Left kidney (tissue), 8 donors: ENCODE data around the gene FBXW10B. TPM values are rescaled to one million over a fixed set of nuclear protein-coding genes. Genes with fewer than 3 reads are reported as not detected.
"Not testable (repeated sequence)": the region's sequence is repeated elsewhere in the genome, so short reads cannot be mapped to it uniquely, and the experiment has no call there.

ENCODE experiments used
- DNase-seq: peaks from one replicate; pipeline ENCODE4 v3.0.0-alpha.2; 2013
- long read RNA-seq, 8 donors: transcript quantifications; one replicate each; lab custom pipeline, GENCODE V29; 2026
- polyA plus RNA-seq: library from polyadenylated mRNA; unstranded; fragments of 120-200 nt; gene quantifications from one replicate; pipeline ENCODE4 v1.2.1, GENCODE V29; 2013; ENCODE audit not compliant: insufficient read length

Gene FBXW10B, protein sequence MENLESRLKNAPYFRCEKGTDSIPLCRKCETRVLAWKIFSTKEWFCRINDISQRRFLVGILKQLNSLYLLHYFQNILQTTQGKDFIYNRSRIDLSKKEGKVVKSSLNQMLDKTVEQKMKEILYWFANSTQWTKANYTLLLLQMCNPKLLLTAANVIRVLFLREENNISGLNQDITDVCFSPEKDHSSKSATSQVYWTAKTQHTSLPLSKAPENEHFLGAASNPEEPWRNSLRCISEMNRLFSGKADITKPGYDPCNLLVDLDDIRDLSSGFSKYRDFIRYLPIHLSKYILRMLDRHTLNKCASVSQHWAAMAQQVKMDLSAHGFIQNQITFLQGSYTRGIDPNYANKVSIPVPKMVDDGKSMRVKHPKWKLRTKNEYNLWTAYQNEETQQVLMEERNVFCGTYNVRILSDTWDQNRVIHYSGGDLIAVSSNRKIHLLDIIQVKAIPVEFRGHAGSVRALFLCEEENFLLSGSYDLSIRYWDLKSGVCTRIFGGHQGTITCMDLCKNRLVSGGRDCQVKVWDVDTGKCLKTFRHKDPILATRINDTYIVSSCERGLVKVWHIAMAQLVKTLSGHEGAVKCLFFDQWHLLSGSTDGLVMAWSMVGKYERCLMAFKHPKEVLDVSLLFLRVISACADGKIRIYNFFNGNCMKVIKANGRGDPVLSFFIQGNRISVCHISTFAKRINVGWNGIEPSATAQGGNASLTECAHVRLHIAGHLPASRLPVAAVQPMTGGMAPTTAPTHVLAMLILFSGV
- 1.4 TPM for polyA plus RNA-seq
- long read RNA-seq, donor 1 = 0 reads
- long read RNA-seq, donor 2 = 0 reads
- long read RNA-seq, donor 3, partial matches to known transcripts = 0 of 1 reads
- long read RNA-seq, donor 3, other reads (novel, unspliced or antisense) = 0 of 1 reads
- long read RNA-seq, donor 4 = 0 reads
- long read RNA-seq, donor 5 = 0 reads
- long read RNA-seq, donor 6 = 0 reads
- long read RNA-seq, donor 7 = 0 reads
- long read RNA-seq, donor 8 = 0 reads

DNA sequence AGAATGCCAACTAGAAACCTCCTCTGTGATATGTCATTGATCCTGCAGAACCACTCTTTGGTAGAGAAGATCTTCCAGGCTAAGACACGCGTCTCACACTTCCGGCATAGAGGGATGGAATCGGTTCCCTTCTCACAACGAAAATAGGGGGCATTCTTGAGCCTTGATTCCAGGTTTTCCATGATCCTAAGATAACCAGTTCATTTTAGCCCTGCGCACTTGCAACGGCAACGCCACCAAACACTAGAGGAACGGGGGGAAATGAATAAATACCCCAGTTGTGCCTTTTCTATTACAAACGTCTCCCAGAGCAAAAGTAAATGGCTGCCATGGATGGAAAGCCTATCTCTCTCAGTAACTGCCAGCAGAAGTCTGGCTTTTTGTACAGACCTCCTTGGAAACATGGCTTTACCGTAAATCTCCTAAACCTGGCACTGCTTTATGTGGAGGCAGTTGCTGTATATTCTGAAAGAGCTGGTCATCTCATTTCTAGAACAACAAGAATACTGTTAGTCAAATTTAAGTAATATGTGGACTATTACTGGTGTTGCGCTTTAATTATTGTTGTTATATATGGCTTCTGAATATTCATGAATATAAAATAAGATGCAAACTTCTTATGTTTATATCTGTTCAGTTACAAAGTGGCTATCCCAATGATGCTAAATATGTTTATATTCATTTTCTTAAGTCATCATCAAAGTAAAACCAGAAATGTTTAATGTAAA lies at the start of gene FBXW10B:
TSS of gene FBXW10B (minus strand) at position 374 of the 728 bp plus-strand sequence. CDS start at position 182, 192 bp downstream.
- not testable (repeated sequence) for DNase-seq

DNA sequence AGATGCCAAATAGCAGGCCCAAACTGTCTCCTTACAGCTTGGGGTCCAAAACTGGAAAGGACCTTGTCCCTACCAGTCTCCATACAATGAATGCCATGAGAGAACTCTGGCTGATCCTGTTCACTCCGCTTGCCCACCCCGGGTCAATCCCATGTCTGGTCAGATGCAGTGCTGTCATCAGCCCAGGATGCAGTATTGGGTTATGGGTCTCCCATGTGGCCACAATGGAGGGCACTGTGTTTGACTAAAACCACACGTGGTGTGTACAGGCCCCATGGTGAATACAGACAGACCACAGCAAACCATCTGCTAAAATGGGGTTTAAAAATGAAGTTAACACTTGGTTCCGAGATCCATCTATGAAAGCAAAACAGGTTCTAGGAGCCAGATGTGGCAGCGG lies 44.2 kb upstream of the FBXW10B start:
- no peak for DNase-seq

DNA sequence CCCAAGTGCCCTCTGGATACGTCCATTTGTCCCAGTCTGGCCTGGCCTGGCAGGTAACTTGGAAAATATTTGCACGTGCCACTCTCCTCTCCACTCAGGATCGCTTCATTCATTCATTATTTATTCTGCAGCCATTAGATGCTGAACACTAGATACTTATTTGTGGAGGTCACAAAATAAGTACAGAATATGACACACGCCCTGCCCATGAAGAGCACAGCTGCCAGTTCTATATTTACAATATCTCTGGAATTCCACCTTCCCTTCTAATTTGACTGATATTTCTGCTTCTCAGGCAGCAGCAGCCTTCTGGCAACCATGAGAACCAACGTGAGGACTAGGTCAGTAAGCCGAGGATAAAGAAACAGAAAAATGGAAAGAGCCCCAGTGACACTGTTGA lies 43.7 kb upstream of the FBXW10B start:
- DNase-seq = no peak

- DNase-seq = no peak
Observed at GRCh38 chr17:15662681-15663080, 43.2 kb upstream of the FBXW10B start.

- DNase-seq = no peak
Observed at GRCh38 chr17:15660077-15660476, 40.6 kb upstream of the FBXW10B start.

DNA sequence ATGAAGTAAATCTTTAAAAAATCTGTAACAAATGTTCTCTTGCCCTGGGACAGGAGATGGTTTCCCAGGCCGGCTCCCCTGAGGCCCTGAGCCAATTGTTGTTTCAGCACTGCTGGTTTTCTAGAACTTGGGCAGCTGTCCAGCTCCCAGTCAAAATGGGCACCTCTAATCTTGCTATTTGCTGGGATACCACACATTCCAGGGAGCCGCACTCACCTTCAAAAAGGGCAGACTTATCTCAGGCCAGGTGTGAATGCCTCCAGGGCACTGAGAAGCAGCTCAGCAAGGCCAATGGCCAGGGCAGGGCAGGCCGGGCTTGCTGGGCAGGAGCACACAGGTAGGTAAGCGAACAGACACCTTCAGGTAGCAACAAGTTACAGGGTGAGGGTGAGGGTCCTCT lies 40.2 kb upstream of the FBXW10B start:
- DNase-seq = no peak

DNA sequence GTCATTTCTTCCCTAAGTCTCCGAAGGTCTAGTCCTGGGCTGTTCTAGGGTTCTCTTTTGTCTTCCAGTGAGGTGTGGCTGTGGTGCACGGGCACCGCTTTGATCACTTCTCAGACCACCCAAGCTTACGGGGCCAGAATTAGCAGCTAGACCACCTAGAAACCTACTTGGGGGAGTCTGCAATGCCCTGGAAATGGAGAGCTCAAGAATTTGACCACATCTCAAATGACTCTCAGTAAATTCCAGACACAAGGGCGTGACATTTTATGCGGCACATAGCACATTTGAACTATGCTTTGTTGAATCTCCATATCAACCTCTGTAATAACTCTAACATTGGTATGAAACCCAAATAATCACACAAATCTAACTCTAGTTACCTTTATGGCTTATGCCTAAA lies 39.7 kb upstream of the FBXW10B start:
- no peak for DNase-seq

DNA sequence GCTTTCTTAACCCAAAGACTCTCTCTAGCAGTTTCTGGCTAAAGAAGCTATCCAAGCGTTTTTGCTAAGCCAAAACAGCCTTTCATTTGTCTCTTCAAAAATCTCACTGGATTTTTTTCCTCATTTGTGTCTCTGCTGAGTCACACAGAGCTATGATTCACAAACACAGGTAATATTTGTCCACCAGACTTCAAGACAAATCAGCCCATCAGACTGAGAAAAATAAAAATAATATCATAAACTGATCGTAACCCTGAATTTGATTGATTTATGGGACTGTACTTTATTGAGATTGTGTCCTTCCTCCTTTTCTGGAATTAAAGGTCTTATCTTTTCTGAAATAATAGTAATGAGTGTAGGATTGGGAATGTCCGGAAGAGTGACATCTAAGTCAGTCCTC lies 38.8 kb upstream of the FBXW10B start:
- no peak for DNase-seq

DNA sequence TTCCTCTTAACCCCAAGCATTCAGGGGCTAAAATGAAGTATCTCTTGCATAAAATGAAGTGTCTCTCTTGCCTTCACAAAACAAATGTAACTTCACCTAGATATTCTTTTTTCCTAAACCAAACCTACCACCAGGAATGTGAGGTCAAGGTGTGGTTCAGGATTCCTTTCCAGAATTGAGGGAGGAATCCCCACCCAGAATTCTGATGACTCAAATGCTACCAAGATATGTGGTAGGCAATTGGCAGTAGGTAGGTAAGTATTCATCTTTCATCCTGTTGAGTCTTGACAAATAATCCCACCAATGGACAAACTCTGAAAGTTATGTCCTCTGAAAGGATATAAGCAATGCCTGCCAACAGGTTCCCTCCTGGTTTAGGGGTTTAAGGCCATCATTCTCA lies 38.4 kb upstream of the FBXW10B start:
- DNase-seq = no peak

GRCh38 chr17:15654886-15655561 lies 35.5 kb upstream of the FBXW10B start:
- no peak for DNase-seq

- not testable (repeated sequence) for DNase-seq
Observed at GRCh38 chr17:15654401-15654800, 34.9 kb upstream of the FBXW10B start.

DNA sequence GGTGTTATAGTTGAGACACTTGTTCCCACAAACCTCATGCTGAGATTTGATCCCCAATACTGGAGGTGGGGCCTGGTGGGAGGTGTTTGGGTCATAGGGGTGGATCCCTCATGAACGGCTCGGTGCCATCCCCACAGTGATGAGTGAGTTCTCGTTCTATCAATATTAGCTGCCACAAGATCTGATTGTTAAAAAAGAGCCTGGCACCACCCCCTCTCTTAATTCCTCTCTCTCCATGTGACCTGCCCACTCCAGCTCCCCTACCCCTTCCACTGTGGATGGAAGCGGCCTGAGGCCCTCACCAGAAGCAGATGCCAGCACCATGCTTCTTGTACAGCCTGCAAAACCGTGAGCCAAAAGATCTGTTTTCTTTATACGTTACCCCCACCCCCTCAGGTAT lies 33.5 kb upstream of the FBXW10B start:
- DNase-seq = no peak

DNA sequence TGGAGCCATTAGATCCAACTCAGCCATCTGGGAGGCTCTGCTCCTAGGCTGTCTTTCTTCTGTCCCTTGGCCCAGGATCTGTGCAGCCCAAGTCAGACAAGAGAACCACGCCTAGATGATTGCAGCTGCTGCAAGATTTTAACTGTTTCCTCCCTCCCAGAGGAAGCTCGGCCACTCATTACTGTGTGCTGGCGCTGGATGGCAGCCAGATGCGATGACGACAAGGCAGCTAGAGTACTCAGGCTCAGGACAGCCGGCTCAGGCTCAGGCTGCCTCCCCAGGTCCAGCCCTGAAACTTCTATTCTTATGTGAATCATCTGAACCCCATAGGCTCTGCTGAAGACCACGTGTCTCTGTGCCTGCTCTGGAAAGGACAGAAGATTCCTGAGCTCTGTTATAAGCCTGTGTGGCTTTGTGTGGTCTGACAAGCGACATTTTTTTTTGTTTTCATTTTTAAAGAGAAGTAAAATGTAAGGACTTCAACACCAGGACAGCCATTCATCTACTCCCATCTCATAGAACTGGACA lies 32.1 kb upstream of the FBXW10B start:
- peak; percentile 91 for DNase-seq

GRCh38 chr17:15650741-15651582 lies 31.5 kb upstream of the FBXW10B start:
- no peak for DNase-seq

DNA sequence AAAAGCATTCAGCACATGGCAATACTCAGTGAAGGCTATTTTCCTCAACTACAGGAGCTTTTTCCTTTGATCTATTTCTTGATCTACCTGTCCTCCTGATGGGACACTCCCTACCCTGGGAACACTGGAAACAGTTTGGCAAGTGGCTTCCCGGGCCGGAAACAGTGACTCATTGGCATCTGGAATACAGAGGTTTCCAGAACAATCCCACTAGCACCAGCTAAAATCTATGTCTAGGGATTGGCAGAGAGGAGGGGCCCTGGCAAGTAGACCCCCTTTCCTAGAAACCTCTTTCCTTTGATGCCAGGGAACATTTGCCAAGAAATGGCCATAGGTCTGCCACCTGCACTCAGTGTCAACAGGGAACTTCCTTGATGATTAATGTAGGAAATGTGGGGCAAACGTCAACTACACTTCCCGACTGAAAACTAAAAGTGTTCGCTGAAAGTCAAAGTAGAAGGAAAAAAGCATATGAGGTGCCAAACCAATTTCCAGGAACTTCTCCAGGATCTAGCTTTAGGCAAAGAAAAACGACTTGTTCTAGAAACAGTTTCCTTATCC lies 30.4 kb upstream of the FBXW10B start:
- DNase-seq = no peak

- DNase-seq = no peak
Observed at GRCh38 chr17:15648386-15648785, 28.9 kb upstream of the FBXW10B start.

DNA sequence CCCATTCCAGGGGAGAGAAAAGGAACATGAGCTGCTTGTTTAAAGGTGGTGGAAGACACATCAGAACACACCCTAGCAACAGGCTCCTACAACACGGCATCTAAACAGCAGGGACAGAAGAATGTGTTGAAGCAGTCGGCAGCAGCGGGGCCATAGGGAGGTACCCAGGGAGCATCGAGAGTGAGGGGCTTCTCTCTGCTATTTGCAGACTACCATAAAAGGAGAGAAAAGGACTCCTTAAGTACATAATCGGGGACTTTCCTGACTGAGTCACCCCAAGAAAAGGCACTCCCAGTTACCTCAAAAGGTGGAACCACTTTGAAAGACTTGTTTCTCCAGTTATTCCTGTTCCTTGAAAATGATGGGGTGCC lies 26.4 kb upstream of the FBXW10B start:
- peak; percentile 64 for DNase-seq

DNA sequence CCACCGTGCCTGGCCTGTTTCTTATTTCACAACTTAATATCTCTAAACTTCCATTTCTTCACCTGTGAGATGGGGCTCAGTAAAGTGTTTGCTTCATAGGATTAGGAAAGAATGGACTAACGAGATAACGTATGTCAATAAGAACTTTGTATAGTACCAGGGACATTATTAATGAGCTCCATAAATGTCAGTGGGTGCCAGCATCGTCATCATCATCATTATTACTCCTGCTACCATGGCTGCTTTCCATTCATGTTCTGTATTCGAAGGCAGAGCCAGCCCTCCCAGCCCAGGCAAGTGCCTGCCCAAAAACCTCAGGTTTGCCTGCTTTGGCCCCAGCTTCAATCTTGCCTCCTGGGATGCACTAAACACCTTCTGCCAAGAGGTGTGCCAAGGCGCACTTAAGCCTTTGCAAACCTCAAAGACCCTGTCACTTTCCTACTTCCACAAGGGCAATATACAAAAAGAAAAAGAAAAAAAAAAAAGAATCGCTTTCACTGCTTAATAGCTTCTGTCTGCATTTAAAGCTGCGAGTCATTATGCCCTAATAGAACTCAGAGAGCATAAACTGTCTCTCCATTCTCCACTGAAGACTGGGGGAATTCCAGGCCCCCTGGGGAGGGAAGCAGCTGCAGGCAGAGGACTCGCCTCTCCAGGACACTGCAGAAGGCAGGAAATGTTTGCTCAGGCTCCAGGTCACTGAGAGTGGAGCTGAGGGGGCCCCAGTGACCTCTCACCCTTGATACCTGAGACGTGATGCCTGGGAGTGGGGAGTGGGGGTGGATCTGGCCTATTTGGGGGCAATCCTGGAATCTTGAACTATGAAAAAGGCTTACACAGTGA lies 25.8 kb upstream of the FBXW10B start:
- DNase-seq = not testable (repeated sequence)
